Activated T-helper 1 cell treated with anti-CD3 and anti-CD28 coated beads, Interleukin-2, amount 50 U/mL, for 16 hours (primary cell): ENCODE data around the gene CLK4.

Source experiments
- DNase-seq, 2 donors: peaks; one replicate each; pipeline ENCODE4 v3.0.0-alpha.2; 2020; ENCODE audit warnings: low read depth in 1 of 2, low spot score in 1 of 2

The CLK4 gene

DNA sequence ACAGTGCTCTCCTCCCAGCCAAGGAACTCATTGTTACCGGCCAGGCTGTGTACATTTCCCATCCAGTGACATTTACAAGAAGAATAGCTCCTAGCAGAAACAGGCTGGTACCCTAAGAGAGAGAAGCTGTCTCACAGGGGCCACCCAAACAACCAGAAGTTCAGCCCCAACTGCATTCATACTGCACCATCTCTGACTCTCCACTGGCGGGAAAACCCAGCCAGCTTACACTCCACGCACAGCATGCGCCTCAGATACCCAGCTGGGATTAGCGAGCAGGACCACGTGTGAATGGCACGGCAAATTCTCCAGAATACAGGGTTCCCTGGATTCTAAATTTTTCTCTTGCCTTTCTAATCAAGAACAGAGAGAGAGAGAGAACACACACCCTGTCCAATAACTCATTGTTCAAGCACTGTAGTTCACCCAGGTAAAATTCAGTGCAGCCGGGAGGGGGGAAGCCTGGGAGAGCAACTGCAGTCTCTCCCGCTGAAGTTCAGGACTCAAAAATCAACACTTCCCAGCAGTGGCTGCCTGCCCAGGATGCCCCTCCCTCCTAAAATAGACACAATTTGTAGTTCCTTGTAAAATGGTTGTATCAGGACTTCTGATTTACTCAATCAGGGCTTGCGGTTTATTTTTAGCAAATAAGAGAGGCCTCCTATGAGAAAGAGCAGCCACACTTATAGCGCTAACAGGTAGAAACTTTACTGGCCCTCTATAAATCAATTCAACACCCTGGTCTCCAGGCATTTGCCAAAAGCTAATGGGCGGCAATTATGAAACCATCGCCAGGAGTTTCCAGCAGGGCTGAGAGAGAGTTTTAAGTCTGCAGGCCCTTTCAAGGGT is 38.9 kb downstream of the CLK4 start:
- DNase-seq: no peak

DNA sequence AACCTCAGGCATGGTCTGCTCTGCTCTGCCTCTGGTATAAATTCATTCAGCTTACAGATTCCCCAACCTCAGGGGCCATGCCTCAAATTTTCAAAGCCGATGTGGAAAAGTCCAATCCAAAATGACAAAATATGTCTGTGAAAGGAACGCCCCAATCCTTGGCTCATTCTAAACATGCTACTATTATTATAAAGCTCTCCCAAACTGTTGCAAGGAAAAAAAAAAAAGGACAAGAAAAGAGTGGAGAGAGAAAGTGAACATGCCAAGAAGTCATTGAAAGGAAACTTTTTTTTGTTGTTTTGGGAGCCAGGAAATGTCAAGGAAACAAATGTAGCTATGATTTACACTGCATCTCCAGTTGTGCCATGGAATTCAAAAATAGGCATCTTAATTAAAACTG is 40.5 kb downstream of the CLK4 start:
- no peak for DNase-seq

DNA sequence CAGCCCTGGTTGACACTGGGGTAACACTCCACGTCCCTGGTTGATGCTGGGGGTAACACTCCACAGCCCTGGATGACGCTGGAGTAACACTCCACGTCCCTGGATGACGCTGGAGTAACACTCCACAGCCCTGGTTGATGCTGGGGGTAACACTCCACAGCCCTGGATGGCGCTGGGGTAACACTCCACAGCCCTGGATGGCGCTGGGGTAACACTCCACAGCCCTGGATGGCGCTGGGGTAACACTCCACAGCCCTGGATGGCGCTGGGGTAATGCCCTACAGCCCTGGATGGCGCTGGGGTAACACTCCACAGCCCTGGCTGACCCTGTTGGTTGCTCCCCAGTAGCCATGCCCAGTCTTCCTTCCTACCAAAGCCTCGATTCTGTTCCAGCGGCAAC is 41.4 kb downstream of the CLK4 start:
- peak in 1 of 2 donors; percentile 38 for DNase-seq

DNA sequence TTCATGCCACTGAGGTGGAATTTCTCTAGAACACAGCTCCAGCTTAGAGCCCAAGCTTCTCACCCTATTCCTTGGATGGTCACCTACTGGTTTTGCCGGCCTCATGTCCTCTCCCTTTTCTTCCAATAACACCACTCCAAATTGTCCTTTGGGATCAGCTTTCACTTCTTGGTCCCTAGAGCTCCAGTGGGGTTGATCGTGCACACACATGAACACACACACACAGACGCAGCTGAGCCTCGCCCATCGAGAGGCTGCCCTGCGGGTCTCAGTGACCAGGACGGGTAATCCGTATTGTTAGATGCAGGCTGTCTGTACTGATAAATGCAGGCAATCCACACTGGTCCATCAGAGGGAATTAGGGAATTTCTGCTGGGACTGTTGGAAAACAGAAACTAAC is 43.6 kb downstream of the CLK4 start:
- no peak for DNase-seq

DNA sequence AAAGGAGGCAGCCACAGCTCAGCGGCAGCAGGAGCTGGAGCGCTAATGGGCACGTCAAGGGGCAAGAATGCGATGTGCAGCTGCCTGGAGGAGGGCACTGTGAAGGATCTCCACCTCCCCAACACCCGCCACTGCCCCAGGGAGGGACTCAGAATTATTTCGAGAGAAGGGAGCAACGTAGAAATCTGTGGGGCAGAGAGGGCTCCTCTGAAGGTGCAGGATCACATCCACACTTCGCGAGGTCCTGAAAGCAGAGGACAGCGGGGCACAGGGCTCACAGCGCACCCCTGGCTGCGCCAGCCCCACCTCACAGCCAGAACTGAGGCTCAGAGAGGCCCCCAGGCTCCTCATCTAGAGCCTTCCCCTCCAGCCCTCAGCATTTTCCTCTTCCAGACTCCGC is 44.6 kb downstream of the CLK4 start:
- DNase-seq: no peak

- DNase-seq: no peak
These were observed 45.2 kb downstream of the CLK4 start for GRCh38 chr5:178581621-178582020.

- DNase-seq: no peak
These were observed 46.4 kb downstream of the CLK4 start for GRCh38 chr5:178580271-178580955.

DNA sequence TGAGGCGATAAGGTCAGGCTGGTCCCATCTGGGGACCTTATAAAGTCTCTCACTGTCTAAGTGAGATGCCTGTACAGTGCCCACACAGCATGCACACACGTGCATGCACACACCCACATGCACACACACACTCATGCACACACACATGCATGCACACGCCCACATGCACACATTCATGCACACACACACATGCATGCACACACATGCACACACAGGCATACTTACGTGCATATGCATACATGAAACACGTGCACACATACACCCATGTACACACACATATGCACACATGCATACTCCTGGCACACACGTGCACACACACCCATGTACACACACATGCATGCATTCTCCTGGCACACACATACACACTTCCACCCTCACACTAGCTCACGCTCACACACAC is 48.9 kb downstream of the CLK4 start:
- no peak for DNase-seq

DNA sequence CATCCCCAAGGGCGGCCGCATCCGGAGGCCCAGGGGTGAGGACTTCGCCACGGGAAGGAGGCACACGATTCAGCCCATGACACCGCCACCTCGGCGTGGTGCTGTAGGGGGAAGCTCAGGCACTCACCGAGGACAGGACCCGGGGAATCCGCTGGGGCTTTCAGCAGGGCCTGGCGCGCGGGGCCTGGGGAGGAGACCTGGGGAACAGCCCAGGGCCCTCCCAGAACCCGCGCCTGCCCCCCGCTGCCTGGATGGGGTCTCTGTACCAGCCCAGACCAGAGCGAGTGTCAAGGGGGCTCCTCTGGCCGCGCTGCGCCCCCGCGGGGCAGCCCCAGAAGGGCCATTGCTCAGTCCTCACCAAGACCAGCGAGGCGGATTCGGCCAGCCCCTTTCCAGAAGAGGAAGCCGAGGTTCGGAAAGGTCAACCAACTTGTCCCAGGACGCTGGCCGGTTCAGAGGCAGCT is 49.4 kb downstream of the CLK4 start:
- no peak for DNase-seq

DNA sequence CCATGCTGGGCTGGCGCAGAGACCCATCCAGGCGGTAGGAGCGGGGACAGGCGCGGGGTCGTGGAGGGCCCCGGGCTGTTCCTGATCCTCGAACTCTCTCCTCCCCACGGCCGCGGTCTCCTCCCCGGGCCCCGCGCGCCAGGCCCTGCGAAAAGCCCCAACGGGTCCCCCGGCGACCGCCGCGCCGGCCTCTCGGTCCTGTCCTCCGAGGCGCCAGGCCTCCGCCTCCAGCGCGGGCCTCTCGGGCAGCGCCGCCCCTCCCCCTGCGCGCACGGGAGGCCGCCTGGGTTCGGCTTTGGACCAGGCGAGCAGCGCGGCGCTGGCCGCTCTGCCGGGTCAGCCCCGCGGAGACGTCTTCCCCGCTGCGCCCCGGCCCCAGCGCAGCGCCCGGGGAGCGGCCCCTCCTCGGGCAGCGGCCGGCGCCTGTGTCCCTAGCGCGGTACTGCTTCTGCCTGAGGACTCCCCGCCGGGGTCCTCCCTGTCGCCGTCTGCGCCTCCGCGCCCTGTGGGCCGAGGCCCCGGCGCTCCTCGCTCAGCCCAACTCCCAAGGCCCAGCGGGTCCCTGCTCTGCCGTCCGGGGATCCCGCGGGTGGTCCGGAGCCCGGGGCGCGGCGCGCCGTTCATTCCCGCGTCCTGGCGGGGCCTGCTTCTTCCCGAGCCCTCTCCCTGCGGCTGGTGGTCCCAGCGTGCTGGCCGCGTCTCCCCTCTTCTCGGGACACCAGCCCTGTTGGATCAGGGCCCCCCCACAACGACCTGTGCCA is 50.1 kb downstream of the CLK4 start:
- no peak for DNase-seq

- DNase-seq: no peak
These were observed 53.6 kb downstream of the CLK4 start for GRCh38 chr5:178573216-178573615.

DNA sequence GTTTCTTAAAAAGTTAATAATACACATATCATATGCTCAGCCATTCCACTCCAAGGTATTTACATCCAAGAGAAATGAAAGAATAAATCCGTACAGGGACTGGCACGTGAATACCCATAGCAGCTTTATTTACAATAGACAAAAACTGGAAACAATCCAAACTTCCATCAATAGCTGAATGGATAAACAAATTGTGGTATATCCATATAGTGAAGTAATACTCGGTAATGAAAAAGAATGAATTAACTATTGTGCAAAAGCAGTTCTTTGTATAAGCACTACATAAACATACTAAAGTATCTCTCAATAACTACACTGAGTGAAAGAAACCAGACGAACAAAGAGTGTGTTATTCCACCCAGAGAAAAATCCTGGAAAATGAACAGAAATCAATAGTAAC is 54.2 kb downstream of the CLK4 start:
- no peak for DNase-seq

DNA sequence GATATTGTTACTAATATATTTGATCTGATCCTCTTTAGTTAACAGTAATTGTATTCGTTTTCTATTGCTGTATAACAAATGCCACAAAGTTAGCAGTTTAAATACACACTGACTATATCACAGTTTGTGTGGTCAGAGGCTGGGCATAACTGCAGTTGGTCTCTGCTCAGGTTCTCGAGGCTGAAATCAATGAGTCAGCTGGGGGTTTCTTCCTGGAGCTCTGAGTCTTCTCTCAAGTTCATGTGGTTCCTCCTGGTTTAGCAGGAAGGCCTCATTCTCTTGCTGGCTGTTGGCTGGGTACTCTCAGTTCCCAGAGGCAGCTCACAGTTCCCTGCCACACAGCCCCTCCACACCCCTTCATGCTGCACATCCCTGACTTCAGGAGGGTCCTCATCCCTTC is 57.4 kb downstream of the CLK4 start:
- no peak for DNase-seq

DNA sequence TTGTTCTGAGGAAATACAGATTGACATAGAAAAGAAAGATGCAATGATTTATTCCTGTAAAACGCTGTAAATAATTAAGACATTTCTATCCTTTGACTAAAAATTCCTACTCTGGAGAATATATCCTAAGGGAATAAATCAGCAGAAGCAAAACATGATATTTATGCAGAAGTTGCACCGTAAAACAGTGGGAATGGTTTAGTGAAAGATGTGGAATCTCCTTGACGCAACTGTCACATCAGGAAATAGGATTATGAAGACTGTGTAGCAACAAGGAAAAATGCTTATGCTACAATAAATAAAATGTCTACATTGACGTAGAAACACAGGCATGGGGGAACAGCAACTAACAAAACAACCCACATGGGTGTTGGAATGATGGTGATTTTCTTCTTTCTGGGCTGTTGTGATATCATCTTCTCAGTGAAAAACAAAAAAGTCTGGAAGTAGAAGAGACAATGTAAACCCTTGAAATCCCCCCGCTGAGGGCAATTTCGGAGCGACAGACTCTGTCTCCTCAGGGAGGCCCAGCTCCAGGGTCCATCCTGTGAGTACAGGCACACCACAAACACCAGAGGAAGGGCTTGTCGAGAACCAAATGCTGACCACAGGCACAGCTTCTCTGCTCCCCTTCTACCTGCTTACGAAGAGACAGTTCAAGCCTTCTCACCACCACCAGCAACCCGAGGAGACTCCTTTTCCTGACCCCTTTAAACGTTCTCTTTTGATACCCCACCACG is 61.9 kb downstream of the CLK4 start:
- DNase-seq: no peak

GRCh38 chr5:178564397-178564796 is 62.5 kb downstream of the CLK4 start:
- DNase-seq: no peak

DNA sequence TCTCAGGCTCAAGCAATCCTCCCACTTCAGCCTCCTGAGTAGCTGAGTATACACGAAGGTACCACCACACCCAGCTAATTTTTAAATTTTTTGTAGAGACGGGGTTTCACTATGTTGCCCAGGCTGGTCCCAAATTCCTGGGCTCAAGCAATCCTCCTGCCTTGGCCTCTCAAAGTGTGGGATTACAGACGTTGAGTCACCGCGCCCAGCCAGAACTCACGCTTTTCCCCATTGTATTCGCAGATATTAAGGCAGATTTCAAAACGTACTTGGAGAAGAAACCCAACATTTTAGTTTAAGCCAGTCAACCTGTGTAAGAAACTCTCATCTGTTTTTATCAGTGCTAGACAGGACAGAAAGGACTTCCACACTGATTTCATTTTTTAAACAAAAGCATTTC is 63.2 kb downstream of the CLK4 start:
- no peak for DNase-seq

DNA sequence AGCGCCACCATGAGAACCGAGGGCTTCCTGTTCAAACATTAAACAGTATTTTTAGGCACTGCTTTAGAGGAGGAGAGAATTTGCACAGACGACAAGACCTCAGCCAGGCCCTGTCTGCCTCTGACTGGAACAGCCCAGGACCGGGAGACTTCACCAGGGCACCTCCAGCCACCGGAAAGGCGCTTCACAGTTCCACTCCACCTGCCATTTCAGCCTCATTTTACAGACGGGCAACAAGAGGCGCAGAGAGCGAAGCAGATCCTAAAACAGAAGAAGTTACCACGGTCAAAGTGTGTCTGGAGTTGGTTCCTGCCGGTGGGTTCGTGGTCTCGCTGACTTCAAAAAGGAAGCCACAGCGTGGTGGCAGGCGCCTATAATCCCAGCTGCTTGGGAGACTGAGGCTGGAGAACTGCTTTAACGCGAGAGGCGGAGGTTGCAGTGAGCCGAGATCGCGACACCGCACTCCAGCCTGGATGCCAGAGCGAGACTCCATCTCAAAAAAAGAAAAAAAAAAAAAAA is 65.0 kb downstream of the CLK4 start:
- no peak for DNase-seq

- DNase-seq: no peak
These were observed 65.9 kb downstream of the CLK4 start for GRCh38 chr5:178560911-178561310.

GRCh38 chr5:178557416-178557815 is 69.4 kb downstream of the CLK4 start:
- no peak for DNase-seq

DNA sequence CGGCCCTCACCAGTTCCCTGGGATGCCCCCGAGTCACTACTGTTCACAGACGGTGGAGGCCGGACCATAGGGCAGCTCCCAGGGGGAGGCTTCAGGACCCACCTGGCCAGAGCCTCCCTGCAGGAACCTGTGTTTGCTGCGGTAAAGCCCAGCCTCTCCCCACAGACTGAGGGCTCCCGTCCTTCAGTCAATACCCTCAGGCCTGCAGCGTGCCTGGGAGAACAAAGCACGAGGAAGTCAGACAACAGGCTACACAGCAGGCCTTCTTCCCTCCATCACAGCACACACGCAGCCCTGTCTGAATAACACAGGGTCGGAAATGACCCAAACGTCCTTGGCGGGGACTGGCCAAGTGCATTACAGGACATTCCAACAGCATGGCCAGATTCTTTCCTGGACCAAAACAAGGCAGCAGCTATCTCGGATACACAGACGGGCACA is 71.1 kb downstream of the CLK4 start:
- no peak for DNase-seq

- DNase-seq: no peak
These were observed 71.8 kb downstream of the CLK4 start for GRCh38 chr5:178555005-178555404.
